ENCODE results near the gene FMN2.

DNA sequence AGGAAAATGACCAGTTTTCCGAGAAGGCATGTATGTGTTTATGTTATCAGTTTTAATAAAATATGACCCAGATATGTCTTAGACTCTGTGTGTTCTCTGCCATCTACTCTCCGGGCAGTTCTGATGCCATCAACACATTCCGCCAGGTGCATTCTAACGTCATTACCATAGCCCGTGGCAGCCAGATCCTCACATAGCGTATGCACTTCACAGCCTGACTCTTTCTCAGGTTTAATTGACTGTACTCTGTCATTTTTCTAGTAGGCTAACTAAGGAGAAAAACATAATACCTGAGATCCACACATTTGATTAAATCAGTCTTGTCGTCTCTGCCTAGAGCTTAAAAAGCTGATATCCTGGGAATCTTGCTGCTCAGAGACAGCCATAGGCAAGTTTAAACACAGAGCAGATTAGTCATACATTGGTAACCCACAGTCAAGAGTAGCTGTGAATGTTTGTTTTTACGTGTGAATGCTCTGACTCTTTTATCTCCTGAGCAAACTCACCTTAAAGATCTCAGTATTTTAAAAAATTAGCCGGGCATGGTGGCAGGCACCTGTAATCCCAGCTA, 344.4 kb downstream of the FMN2 start:
- TF ChIP-seq, protein P1, sequence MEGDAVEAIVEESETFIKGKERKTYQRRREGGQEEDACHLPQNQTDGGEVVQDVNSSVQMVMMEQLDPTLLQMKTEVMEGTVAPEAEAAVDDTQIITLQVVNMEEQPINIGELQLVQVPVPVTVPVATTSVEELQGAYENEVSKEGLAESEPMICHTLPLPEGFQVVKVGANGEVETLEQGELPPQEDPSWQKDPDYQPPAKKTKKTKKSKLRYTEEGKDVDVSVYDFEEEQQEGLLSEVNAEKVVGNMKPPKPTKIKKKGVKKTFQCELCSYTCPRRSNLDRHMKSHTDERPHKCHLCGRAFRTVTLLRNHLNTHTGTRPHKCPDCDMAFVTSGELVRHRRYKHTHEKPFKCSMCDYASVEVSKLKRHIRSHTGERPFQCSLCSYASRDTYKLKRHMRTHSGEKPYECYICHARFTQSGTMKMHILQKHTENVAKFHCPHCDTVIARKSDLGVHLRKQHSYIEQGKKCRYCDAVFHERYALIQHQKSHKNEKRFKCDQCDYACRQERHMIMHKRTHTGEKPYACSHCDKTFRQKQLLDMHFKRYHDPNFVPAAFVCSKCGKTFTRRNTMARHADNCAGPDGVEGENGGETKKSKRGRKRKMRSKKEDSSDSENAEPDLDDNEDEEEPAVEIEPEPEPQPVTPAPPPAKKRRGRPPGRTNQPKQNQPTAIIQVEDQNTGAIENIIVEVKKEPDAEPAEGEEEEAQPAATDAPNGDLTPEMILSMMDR (IDR thresholded peaks at IDR 0.05): no peak
- no peak for TF ChIP-seq POLR2A (IDR thresholded peaks at IDR 0.05)

Measured in Peyer's patch (tissue), 4 donors.